HG03060 (cell line): ENCODE measurements around the gene VEZF1.

Experiments
- ATAC-seq: cut with Tn5 transposase; IDR thresholded peaks from one replicate; pipeline ENCODE4 v1.9.1; 2021; ENCODE audit warnings: low read depth, moderate number of reproducible peaks; ENCODE audit not compliant: unreplicated experiment

VEZF1 gene

DNA sequence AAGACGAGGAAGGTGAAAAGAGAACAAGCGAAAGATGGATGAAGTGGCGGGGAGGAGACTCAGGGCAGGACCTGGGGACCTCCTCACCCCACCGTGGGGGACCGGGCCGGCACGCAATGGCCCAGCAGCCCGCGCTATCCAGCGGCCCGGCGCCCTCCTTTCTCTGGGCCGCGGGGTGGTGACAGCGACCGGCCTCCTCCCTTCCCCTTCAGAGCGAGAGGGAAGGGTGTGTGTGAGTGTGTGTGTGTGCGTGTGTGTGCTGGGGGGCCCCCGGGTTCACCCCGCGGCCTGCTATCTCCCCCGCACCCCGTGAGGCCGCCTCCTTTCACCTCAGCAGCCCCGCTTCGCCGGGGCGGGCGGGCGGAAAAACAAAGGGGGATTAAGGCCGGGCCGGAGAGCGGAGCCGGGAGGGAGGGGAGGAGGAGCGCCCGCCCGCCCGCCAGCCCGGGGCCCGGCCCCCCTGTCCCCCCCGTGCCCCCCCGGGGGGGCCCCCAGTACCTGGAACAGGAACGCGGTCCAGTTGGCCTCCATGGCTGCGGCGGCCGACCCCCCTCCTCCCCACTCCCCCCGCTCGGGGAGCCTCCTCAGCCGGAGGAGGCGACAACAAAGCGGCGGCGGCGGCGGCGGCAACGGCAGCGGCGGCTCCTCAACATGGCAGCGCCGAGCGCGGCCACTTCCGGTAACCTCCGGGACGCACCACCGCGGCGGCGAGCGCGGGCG is at the start of gene VEZF1:
TSS of gene VEZF1 (minus strand) at position 674 of the 720 bp plus-strand sequence. CDS start at position 531, 143 bp downstream.
- no peak for ATAC-seq

DNA sequence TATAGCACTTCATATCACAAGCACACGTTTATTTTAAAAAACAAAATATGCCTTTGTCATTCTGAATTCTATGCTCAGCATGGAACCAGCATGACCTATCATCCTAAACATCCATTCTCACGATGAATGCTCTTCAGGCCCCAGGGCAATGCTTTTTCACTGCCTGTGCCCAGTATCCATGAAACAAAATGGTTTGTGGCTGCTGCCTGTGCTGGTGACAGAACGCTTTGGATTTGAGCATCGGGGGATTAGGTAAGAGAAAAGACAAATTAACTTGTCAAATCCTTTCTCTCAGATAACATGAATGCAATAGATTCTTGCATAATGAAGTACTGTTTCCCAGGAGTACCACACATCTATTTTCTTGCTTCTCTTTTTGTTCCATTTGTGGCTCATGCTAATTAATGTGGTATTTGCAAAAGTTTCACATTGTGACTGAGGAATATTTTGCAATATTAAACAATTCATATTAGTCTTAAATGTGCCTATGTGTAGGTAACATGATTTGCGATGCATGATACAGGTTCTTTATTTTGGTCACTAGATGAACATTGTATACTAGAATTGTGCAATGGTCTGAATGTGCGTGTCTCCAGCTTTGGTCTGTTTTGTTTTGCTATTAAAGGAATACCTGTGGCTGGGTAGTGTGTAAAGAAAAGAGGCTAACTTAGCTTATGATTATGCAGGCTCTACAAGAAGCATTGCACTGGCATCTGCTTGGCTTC is 44.8 kb upstream of the VEZF1 start:
- ATAC-seq = no peak

DNA sequence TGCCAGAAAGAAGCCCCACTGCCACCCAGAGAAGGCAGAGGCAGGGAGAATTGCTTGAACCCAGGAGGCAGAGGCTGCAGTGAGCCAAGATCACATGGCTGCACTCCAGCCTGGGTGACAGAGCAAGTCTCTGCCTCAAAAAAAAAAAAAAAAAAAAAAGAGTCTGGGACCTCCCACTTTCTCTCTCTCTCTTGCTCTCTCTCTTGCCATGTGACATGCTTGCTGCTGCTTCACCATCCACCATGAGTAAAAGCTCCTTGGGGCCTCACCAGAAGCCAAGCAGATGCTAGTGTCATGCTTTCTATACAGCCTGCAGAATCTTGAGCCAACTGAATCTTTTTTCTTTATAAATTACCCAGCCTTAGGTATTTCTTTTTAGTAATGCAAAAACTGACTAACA is 40.5 kb upstream of the VEZF1 start:
- ATAC-seq = no peak

DNA sequence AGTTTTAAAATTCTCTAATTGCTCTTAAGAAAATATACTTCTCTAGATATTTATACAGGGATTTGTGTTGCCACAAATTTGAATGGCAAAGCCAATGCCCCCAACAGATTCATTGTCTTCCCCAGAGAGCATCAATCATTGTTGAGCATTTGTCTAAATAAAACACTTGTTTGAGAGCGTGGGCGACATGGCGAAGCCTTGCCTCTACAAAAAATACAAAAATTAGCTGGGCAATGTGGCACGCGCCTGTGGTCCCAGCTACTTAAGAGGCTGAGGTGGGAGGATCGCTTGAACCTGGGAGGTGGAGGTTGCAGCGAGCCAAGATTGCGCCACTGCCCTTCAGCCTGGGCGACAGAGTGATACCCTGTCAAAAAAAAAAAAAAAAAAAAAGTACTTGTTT is 32.3 kb upstream of the VEZF1 start:
- no peak for ATAC-seq

DNA sequence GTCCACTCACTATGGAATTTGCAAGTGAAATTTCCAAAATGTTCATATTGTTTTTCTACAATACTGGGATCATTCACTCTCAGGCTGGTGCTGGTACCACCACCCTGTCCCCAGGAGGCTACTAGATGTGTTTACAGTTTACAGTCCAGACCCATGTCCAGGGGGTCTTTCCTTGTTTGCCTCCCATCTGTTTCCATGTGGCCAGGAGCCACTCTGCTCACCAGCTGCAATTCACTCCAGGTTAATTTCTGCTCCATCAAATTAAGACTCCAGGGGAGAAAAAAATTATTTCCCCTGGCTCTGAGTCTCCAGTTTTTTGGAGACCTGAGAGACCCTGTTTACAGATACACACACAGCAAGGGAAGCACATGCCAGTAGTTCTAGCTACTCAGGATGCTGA is 31.5 kb upstream of the VEZF1 start:
- ATAC-seq = no peak

DNA sequence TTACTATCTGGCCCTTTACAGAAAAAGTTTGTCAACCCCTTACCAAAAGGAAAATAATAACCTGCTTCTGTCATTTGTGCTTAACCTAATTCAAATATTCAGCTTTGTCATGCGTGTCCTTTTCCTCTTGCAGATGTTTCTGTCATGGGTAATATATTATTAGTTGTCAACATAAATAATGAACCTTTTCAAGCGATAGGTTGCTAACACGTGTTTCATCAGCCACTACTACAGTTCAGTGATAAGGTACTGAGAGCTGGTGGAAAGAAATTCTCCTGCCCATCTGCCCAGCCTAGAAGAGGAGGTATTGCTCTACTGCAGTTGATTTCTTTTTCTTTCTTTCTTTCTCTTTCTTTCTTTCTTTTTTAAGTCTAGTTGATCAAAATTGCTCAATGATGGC is 31.0 kb upstream of the VEZF1 start:
- ATAC-seq = no peak

DNA sequence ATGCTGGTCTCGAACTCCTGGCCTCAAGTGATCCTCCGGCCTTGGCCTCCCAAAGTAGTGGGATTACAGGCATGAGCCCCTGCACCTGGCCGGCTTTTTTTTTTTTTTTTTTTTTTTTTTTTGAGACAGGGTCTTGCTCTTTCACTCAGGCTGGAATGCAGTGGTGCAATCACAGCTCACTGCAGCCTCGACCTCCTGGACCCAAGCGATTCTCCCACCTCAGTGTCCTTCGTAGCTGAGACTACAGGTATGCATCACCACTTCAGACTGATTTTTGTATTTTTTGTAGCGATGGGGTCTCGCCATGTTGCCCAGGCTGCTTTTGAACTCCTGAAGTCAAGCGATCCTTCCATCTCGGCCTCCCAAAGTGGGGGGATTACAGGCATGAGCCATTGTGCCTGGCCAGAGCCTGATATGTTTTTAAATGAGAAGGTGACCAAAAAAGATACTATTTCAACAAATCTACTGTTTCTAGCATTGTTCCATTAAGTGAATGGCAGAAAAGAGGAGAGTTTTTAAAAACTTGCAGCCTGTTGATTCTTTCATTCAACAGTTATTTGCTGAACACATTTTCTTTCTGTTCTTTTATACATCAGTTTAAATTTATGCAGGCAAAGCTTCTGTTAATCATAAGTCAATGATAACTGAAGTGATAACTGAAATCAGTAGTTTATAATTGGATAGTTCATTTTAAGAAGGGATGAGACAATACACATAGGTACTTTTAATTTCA is 22.2 kb upstream of the VEZF1 start:
- ATAC-seq = no peak

DNA sequence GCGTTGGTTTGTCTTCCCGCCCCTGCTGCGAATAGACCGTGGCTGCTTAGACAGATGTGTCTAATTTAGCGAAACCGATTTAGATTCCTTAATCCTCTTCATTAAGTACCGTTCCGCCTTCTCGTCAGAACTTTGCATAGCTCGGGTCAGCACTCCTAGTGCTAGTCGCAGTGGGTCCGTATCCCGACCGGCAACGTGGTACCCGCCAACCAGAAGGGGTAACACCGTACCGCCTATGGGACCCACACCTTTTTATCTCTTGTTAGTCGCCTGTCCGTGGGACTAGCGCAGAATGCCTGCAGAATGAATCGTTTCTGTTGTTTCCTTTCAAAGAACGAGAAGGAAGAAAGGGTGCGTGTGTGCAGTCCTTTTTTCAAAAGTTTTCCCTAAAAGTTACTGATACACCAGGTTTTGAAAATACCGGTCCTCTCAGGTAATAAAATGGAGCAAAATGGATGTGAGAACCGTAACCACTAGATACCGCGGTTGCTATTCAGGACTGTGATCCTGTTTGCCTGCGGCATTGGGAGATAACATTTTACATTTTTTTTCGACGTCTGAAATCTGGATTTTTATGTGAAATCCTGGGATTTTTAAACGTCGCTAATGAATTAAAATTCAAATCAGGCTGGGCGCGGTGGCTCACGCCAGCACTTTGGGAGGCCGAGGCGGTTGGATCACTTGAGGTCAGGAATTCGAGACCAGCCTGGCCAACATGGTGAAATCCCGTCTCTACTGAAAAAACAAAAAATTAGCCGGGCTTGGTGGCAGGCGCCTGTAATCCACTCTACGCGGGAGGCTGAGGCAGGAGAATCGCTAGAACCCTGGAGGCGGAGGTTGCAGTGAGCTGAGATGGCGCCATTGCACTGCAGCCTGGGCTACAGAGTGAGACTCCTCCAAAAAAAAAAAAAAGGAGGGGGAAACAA is 20.0 kb upstream of the VEZF1 start:
- peak; percentile 28 for ATAC-seq

DNA sequence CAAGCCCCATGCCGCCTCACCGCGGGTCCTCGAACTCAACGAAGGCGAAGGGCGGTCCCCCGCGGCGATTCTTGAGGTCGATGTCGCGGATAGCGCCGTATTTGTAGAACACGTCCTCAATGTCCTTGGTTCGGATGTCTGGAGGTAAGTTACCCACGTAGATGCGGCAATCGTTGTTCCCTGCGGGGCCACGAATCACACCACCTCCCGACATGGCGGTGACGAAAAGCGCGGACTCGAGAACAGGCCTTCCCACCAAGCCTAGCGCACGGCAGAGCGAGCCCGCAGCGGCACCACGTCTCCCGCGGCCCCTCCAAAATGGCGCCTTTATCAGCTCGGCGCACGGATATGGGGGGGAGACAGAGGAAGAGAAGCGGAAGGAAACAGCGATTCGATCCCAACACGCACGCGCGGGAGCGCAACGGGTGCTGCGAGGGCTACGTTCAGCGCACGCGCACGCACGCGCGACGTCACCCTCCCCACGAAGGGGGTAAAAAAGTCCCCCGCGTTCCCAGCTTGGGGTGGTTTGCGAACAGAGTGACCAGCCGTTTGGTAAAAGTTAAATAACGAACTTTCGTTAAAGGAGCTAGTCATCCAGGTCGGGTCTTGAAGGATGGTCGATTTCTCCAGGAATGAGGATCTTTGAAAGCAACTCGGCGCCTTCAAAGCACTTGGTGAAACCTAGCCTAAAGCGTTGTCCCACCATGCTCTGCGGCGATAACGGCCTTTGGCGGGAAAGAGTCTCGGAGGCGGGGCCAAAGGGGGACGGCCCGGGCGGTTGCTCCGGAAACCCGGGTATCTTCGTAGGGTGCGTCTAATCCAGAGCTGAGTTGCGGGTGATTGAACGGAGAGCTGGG is 19.1 kb upstream of the VEZF1 start, which contains the start of gene SRSF1:
TSS of gene SRSF1 (minus strand) at position 323 of the 857 bp plus-strand sequence. CDS start at position 214, 109 bp downstream.
- peak; percentile 76 for ATAC-seq

GRCh38 chr17:58006560-58006923 is 18.5 kb upstream of the VEZF1 start:
- ATAC-seq = no peak

DNA sequence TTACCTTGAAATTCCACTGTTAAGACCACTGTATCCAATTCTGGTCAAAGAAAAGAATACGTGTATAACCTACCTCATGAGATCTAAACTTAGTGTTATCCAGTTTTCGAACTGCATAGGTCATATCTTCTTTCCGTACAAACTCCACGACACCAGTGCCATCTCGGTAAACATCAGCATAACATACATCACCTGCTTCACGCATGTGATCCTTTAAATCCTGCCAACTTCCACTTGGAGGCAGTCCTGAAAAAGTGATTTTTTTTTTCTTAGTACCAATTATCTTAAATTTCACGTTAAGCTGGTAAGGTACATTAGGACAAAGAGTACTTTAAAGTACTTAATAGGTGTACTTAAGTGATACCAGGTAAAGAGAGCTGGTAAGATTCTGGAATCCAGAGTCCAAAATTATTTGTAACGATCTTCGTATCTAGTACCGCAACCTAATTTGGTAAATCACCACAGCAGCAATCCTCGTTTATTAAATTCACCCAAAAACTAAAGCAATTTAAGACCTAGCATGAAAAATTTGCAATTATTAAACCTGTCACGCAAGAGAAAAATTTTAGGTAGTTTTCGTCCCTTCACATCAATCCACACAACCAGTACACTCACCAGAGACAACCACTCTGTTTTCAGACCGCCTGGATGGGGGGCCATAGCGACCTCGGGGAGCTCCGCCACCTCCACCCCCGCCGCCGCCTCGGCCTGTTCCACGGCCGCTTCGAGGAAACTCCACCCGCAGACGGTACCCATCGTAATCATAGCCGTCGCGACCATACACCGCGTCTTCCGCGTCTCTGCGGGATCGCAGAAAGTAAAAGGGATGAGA is 17.9 kb upstream of the VEZF1 start:
- ATAC-seq = no peak

- ATAC-seq = no peak
These were observed 17.1 kb upstream of the VEZF1 start for GRCh38 chr17:58005031-58005727.

- ATAC-seq = no peak
These were observed 16.0 kb upstream of the VEZF1 start for GRCh38 chr17:58004060-58004459.

DNA sequence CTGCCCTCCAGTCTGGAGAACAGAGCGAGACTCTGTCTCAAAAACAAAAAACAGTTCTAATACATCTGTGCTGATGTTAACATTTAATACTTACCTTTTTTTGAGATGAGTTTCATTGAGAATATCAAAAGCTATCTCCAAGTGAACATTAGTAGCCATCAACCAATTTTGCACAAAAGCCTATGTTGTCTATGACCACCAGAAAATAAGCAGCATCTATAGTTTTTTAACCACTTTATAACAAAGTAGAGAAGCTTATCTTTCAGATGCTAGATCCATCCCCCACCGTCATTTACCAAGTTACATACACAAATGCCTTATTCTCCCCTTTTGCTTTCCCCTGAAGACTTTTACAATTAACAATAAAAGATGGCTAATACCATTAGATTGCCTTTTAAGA is 14.9 kb upstream of the VEZF1 start:
- ATAC-seq = no peak

DNA sequence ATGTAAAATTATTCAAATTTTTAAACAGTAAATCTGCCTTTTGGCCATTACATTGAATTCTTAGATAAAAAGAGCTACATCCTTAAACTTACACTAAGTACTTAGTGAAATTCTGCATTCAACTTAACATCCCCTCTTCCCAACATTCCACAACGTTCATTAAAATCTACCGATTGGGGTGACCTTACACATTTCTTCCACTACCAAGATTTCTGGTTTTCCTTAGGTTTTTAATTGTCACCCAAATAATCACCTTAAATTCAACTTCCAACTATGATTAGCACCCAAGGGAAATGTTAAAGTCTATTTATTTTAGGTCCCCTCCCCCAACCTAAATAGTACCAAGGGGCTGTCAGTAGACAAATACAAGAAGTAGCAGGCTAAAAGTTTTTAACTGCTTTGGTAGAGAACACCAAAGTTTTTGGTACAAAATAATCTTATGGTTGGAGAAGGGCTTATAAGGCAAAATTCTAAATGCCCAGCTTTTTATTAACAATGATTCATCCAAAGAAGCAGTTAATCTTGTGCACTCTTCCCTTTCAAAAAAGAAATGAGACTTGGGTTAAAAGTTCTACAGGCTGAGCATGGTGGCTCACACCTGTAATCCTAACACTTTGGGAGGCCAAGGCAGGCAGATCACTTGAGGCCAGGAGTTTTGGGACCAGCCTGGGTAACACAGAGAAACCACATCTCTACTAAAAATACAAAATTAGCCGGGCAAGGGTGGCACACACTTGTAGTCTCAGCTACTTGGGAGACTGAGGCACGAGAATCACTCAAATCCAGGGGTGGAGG is 14.3 kb upstream of the VEZF1 start:
- ATAC-seq = no peak

DNA sequence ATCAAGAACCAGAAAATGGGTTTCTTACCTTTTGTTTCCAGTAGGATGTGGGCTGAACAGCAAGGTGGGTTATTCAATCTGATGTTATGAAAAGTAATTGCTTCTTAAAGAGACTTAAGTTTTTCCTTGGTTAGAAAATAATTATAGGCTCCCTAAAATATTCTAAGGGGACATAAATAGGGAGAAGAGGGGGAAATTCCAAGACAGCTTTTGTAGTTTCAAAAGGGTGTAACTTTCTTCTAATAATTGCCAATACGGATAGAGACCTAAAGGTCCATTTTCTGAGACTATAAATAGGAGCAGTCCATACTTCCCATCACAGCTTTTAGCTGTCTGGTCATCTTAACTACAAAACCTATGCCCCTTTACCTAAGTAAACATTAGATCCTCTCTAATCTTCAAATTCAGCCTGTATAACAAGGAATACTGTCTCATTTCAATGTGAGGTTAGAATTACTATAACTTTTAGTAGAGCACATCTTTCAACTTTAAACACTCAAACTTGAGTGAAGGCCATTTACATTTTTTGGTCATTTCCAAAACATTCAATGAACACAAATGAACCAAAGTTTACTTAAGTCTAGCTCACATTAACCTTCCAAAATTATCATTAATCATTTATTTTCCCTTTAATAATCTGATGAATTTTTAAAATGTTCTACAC is 13.5 kb upstream of the VEZF1 start:
- ATAC-seq = no peak
